Measurements from ENCODE around the gene CRHR2.
"Not testable (repeated sequence)": the region's sequence is repeated elsewhere in the genome, so short reads cannot be mapped to it uniquely, and the experiment has no call there.

Gene CRHR2

DNA sequence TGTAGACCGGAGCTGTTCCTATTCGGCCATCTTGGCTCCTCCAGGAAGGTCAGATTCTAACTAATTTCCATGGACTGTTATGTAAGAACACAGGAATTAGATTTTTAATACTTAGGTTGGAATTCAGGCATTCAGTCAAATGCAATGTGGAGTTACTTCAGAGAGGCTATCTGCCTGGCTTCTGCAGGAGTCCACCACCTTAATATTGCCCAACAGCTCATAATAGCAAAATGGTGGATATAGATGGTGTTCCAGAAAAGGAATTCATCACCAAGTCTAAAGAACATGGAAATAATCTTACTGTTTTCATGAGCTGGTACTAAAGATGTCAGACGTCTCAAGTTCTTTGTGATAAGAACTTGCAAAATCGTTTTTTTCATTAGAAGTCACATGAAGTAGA is 39.5 kb downstream of the CRHR2 start:
- no peak overlapping the region for H3K4me3 ChIP-seq (ENCODE audit: low read depth, low read length)
- TF ChIP-seq, protein P1, sequence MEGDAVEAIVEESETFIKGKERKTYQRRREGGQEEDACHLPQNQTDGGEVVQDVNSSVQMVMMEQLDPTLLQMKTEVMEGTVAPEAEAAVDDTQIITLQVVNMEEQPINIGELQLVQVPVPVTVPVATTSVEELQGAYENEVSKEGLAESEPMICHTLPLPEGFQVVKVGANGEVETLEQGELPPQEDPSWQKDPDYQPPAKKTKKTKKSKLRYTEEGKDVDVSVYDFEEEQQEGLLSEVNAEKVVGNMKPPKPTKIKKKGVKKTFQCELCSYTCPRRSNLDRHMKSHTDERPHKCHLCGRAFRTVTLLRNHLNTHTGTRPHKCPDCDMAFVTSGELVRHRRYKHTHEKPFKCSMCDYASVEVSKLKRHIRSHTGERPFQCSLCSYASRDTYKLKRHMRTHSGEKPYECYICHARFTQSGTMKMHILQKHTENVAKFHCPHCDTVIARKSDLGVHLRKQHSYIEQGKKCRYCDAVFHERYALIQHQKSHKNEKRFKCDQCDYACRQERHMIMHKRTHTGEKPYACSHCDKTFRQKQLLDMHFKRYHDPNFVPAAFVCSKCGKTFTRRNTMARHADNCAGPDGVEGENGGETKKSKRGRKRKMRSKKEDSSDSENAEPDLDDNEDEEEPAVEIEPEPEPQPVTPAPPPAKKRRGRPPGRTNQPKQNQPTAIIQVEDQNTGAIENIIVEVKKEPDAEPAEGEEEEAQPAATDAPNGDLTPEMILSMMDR (IDR thresholded peaks at IDR 0.05; ENCODE audit: low read depth, low read length) = no peak

DNA sequence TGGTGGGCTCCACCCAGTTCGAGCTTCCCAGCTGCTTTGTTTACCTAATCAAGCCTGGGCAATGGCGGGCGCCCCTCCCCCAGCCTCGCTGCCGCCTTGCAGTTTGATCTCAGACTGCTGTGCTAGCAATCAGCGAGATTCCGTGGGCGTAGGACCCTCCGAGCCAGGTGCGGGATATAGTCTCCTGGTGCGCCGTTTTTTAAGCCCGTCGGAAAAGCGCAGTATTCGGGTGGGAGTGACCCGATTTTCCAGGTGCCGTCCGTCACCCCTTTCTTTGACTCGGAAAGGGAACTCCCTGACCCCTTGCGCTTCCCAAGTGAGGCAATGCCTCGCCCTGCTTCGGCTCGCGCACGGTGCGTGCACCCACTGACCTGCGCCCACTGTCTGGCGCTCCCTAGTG is 39.9 kb downstream of the CRHR2 start:
- H3K4me3 ChIP-seq (ENCODE audit: low read depth, low read length) = not testable (repeated sequence)

DNA sequence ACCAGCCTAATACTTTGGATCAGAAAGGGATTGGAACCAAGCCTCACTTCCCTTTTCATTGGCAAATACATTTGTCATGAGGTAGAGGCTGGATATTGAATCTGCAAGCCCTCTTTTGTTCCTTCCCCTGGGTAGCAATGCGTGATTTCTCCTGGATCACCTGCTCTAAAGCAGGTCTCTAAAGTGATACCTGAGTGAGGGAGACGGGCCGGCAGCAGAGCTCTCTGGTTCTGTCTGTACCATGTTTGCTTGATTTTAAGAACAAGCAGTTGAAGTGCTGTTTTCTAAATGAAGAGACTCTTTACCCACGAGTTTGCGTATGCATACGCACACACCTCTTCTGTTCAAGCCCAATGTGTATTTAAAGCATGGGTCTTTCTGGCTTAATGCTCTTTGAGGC is 46.5 kb downstream of the CRHR2 start:
- TF ChIP-seq, protein P1 (IDR thresholded peaks at IDR 0.05; ENCODE audit: low read depth, low read length) = no peak
- H3K4me3 ChIP-seq (ENCODE audit: low read depth, low read length) = no peak overlapping the region

DNA sequence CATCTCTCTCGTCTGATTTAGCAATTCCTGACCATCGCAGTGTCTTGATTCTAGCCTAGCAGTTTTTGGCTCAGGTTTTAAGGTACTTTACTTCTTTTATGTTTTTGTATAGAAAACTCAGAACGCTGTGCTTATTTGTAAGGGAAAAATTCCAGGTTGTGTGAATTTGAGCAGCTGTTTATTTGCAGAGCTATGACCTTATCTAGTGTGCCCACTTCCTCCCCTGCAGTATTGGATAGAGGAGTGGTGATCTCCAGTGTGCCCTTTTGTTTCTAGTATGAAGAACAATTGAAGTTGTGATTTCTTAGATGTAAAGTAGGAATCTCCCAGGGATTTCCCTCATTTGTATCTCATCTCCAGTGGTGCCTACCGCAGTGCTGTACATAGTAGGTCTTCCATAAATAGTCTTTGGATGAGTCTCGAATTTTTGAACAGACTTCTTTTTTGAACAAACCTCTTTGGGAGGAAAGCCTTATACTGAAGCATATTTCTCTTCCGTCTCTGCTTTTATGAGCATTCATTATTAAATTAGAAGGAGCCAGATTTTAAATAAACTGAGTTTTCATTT is 47.5 kb downstream of the CRHR2 start:
- TF ChIP-seq, protein P1 (IDR thresholded peaks at IDR 0.05; ENCODE audit: low read depth, low read length) = no peak
- H3K4me3 ChIP-seq (ENCODE audit: low read depth, low read length) = no peak overlapping the region

DNA sequence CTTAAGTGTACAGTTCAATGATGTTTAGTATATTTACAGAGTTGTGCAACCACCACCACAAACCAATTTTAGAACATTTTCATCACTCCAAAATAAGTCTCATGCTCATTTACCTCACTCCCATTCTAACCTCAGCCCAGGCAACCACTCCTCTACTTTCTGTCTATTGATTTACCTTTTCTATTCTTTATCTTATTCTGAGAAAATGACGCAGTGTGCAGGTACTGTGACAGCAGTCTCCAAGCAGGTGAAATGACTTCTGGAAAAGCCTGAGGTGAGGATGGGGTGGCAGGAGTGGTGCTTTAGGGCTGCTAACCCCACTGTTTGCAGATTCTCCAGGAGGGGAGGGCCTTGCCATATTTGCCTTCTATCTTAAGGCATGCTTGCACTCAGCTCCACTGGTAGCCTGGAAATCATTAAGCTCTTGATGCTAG is 48.0 kb downstream of the CRHR2 start:
- TF ChIP-seq, protein P1 (IDR thresholded peaks at IDR 0.05; ENCODE audit: low read depth, low read length) = no peak
- H3K4me3 ChIP-seq (ENCODE audit: low read depth, low read length) = no peak overlapping the region

DNA sequence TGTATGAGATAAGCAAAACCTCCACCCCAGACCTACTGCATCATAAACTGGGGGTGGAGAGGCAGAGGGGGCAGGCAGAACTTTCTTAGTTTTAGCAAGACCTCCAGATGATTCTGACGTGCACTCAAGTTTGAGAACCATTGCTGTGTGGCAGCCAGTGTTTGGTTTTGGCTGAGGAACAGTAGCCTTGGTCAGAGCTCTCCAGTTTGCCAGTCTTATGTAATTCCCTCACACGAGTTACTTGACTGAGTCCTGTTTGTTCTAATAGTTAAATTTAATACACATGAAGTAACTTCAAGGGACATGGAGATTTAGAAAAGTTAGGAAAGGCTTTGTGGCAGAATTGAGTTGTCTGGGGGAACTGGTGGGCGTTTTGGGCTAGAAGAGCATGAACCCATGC is 49.0 kb downstream of the CRHR2 start:
- no peak overlapping the region for H3K4me3 ChIP-seq (ENCODE audit: low read depth, low read length)
- TF ChIP-seq, protein P1 (IDR thresholded peaks at IDR 0.05; ENCODE audit: low read depth, low read length) = no peak

DNA sequence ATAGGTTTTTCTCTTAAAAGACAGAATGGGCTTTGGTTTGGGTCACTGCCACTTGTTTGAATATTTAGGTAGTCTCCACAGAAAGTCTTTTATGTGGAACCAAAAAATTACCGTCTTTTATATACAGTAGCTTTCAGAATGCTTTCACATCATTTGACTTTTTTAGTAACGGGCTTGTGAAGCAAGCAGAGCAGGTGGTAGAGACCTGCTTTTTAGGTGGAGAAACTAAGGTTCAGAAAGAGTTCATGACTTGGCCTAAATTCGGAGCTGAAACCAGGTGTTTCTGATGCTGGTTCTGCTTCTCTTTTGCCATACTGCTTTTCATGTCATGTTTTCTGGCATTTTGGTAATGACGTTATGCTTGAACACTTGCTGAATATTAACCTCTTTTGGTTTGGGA is 51.3 kb downstream of the CRHR2 start:
- H3K4me3 ChIP-seq (ENCODE audit: low read depth, low read length) = no peak overlapping the region
- TF ChIP-seq, protein P1 (IDR thresholded peaks at IDR 0.05; ENCODE audit: low read depth, low read length) = no peak

DNA sequence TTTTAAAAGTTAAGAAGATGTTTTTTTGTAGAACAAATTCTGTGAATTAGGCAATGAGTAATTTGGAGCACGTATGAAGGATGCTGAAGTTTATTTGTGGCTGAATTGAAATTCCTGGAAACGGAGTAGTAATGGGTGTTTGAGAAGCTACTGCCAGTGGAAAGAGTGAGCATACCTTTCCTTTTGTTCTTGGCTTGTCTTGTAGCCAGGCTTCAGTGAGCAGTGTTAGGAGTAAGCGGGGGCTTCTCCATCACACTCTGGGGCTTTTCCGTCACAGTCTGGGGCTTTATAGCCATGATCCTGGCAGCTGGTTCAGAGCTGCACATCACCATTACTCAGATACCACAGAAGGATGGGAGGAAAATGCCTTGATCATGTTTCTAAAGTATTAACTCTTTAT is 55.2 kb downstream of the CRHR2 start:
- H3K4me3 ChIP-seq (ENCODE audit: low read depth, low read length) = no peak overlapping the region
- TF ChIP-seq, protein P1 (IDR thresholded peaks at IDR 0.05; ENCODE audit: low read depth, low read length) = no peak

Data from WI38 (cell line).